Upper lobe of right lung (tissue), 1 donor: ENCODE data around the gene VPS13D. TPM values are rescaled to one million over a fixed set of nuclear protein-coding genes. Genes with fewer than 3 reads are reported as not detected.

ENCODE experiments used
- ATAC-seq: fragments of 200-7000 bp; cut with Tn5 transposase; one replicate; pipeline ENCODE4 v1.9.1; 2020; ENCODE audit warnings: mild to moderate bottlenecking, moderate library complexity
- DNase-seq: peaks from one replicate; pipeline ENCODE4 v3.0.0-alpha.2; 2020
- H3K27ac ChIP-seq: fragments of 200-600 bp; one replicate; pipeline ENCODE4 v1.8.0; 2022
- H3K27me3 ChIP-seq: fragments of 200-600 bp; one replicate; pipeline ENCODE4 v1.8.0; 2022; ENCODE audit warnings: mild to moderate bottlenecking
- H3K36me3 ChIP-seq: fragments of 200-600 bp; one replicate; pipeline ENCODE4 v1.8.0; 2022
- H3K4me1 ChIP-seq: fragments of 200-600 bp; one replicate; pipeline ENCODE4 v1.8.0; 2022
- H3K4me3 ChIP-seq: fragments of 200-600 bp; one replicate; pipeline ENCODE4 v1.8.0; 2022; ENCODE audit warnings: mild to moderate bottlenecking
- H3K9me3 ChIP-seq: fragments of 200-600 bp; one replicate; pipeline ENCODE4 v1.8.0; 2022
- intact Hi-C: fragments of 100-400 bp; cut with DNase I; formaldehyde crosslinking; loops from one replicate; pipeline ENCODE4 v1.11.0; 2022
- total RNA-seq: library from RNA; stranded (reverse); fragmentation: NEBNext Ultra II Directional; extraction: Animal tissue kit (Norgen Biotek cat#: 25700); gene quantifications from one replicate; pipeline ENCODE4 v1.2.1, GENCODE V29; 2021
- TF ChIP-seq, protein P1 (sequence below): fragments of 200-600 bp; IDR thresholded peaks from one replicate; pipeline ENCODE4 v1.8.0; 2022; ENCODE audit warnings: antibody characterized with exemption
- donor health status: DM: no; HTN: yes; CAD: no; lungs with severe emphysema.

VPS13D gene
- total RNA-seq, 1 donor from 2014 or later = 74.7 TPM

DNA sequence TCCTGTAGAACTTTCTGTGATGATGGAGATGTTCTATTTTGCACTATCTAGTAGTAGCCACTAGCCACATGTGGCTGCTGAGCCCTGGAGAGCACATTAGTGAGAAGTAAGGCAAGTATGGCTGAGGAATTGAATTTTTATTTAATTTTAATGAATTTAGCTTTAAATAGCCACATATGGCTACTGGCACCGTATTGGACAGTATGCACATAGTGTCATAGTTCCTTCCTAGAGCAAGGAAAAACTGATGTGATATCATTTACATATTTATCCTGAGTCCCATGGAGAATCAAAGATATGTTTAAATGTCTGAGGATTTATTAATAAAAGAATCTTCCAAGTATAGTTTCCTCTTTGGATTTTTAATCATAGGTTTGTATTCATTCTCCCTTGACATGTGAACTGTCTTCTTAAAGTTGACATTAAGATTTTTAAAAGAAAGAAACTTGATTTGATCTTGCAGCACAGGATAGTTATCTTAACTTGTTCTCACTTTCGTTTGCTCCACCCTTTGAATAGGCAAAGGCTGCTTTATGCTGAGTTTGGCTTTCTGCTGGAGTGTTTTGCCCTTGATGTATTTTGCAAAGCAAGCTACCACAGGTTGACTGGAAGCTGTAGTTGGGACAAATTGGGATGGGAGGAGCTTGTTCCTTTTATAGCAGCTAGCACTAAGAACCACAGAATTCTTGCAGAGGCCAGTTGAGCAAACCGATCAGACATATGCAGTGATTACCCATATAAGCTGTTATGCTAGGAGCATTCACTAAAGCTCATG lies 129.7 kb downstream of the VPS13D start:
- H3K27ac ChIP-seq = no peak overlapping the region
- ATAC-seq (peak; percentile 36), DNase-seq (no peak)
- no peak overlapping the region for H3K4me3 ChIP-seq
- TF ChIP-seq, protein P1, sequence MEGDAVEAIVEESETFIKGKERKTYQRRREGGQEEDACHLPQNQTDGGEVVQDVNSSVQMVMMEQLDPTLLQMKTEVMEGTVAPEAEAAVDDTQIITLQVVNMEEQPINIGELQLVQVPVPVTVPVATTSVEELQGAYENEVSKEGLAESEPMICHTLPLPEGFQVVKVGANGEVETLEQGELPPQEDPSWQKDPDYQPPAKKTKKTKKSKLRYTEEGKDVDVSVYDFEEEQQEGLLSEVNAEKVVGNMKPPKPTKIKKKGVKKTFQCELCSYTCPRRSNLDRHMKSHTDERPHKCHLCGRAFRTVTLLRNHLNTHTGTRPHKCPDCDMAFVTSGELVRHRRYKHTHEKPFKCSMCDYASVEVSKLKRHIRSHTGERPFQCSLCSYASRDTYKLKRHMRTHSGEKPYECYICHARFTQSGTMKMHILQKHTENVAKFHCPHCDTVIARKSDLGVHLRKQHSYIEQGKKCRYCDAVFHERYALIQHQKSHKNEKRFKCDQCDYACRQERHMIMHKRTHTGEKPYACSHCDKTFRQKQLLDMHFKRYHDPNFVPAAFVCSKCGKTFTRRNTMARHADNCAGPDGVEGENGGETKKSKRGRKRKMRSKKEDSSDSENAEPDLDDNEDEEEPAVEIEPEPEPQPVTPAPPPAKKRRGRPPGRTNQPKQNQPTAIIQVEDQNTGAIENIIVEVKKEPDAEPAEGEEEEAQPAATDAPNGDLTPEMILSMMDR = no peak
- H3K4me1 ChIP-seq = no peaks in the 10 kb centered on the region
- H3K9me3 ChIP-seq = no peaks in the 10 kb centered on the region
- H3K27me3 ChIP-seq = no peaks in the 10 kb centered on the region
- intact Hi-C loops = no loop called here
- peaks cover 69% of the 10 kb centered on the region for H3K36me3 ChIP-seq

DNA sequence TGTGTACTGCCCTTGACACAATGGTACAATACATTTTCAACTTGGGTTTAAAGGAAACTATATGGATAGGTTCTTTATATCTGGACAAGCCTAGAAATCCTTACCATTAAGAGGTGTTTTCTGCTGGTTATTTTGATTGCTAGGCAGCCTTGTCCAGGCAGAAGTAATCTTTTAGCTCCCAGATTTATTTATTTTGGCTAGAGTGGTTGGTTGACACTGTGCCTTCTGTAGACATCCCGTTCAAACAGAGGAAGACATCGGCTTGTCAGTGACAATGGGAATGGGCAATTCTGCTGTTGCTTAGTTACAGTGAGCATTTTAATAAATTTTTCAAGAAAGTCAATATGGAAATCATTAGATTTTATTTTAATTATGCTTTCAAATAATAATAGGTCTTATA lies 138.8 kb downstream of the VPS13D start:
- TF ChIP-seq, protein P1 = no peak
- intact Hi-C loops = no loop called here
- ATAC-seq = no peak

DNA sequence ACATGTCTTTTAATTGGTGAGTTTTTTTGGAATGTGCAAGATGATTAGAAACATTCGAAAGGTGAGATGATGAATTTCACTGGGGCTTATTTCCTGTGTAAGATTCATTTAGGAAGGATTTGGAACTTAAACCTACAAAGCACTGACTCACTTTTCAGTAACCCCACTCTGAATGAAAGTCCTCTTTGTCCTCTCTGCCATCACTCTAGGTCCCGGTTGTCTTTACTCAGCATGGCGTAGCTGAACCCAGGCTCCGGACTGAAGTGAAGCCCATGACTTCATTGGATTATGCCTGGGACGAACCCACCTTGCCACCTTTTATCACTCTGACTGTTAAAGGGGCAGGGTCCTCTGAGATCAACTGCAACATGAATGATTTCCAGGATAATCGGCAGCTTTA lies 139.4 kb downstream of the VPS13D start:
- TF ChIP-seq, protein P1 = no peak
- ATAC-seq = no peak
- H3K36me3 ChIP-seq = peaks cover 57% of the 10 kb centered on the region
- H3K4me3 ChIP-seq = no peak overlapping the region
- no peak for DNase-seq
- intact Hi-C loops = no loop called here
- no peaks in the 10 kb centered on the region for H3K27me3 ChIP-seq
- H3K27ac ChIP-seq = no peak overlapping the region
- no peaks in the 10 kb centered on the region for H3K9me3 ChIP-seq
- no peaks in the 10 kb centered on the region for H3K4me1 ChIP-seq

More for the DNA sequence above, 138.8 kb downstream of the VPS13D start:
- H3K4me3 ChIP-seq = no peak overlapping the region
- no peaks in the 10 kb centered on the region for H3K27me3 ChIP-seq
- no peaks in the 10 kb centered on the region for H3K4me1 ChIP-seq
- H3K27ac ChIP-seq = no peak overlapping the region
- peaks cover 56% of the 10 kb centered on the region for H3K36me3 ChIP-seq
- no peak for DNase-seq
- H3K9me3 ChIP-seq = no peaks in the 10 kb centered on the region

DNA sequence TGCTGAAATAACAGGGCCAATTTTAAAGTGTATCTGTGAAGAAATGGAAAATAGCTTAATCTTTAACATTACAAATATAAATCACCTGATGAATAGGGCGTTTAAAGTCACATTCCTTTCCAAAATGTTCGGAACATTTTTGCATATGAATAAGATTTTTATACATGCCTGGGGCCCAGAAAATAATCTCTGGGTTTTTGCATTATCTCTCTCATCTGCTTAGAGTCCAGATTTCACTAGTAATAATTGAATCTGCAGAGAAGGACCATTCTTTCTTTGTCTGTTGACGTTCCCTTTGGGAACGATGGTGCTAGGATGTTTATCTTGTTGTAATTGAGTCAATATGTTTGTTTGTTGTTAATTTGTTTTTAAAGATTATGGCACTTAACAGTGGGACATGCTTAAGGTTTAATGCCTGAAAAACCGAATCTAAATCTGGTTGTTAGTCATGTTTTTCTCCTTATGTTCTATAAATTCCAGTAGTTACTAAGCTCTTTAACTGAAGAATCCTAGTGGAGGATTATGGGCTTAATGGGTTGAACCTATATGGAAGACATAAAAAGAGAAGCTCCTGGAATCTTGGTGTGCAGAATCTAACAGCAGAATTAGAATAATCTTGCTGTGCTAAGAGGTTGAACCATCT lies 140.6 kb downstream of the VPS13D start:
- ATAC-seq (no peak), DNase-seq (no peak)
- Histone ChIP-seq H3K4me1 (no peaks in the 10 kb centered on the region), H3K27me3 (no peaks in the 10 kb centered on the region), H3K27ac (no peak overlapping the region), H3K4me3 (no peak overlapping the region), H3K36me3 (peaks cover 58% of the 10 kb centered on the region), H3K9me3 (no peaks in the 10 kb centered on the region)
- intact Hi-C loops = no loop called here
- TF ChIP-seq, protein P1 = no peak

DNA sequence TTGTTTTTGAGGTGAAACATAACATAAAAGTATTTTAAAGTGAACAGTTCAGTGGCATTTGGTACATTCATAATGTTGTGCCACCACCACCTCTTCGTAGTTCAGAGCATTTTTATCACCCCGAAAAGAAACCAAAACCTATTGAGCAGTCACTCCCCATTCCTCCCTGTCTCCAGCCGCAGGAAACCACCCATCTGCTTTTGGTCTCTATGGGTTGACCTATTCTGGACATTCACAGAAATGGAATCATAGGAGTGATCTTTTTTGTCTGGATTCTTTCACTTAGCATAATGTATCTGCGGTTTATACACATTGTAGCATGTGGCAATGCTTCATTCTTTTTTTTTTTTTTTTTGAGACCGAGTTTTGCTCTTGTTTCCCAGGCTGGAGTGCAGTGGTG lies 141.2 kb downstream of the VPS13D start:
- Histone ChIP-seq H3K27me3 (no peaks in the 10 kb centered on the region), H3K4me1 (peaks cover 2% of the 10 kb centered on the region), H3K36me3 (peaks cover 59% of the 10 kb centered on the region), H3K4me3 (no peak overlapping the region), H3K27ac (no peak overlapping the region), H3K9me3 (no peaks in the 10 kb centered on the region)
- TF ChIP-seq, protein P1 = no peak
- ATAC-seq = no peak
- DNase-seq = no peak
- intact Hi-C loops = no loop called here
